GM12878 (cell line): ENCODE measurements around the gene SLC34A1. TPM values are rescaled to one million over a fixed set of nuclear protein-coding genes. Genes with fewer than 3 reads are reported as not detected.
A peak's percentile ranks its signal among the peaks of the same experiment; 100 is the strongest.

Experiments
- BACH1 ChIP-seq: fragments of 450-650 bp; IDR thresholded peaks from 2 replicates; pipeline ENCODE4 v1.6.1; 2017; ENCODE audit warnings: mild to moderate bottlenecking, borderline replicate concordance
- EP300 ChIP-seq, 2 experiments: fragments of 150-350 bp in 1 of 2; IDR thresholded peaks; 2 replicates each; pipeline ENCODE4 v1.6.1; 2011 to 2012; ENCODE audit warnings: low read depth in 2 of 2, low read length in 2 of 2, borderline replicate concordance in 1 of 2, improper control_type of control experiment in 1 of 2, inconsistent platforms in 1 of 2; ENCODE audit not compliant: control insufficient read depth in 1 of 2
- FOXK2 ChIP-seq: fragments of 450-650 bp; IDR thresholded peaks from 2 replicates; pipeline ENCODE4 v1.6.1; 2017; ENCODE audit warnings: mild to moderate bottlenecking, moderate library complexity
- HCFC1 ChIP-seq: fragments of 150-350 bp; IDR thresholded peaks from 2 replicates; pipeline ENCODE4 v1.6.1; 2014; ENCODE audit warnings: low read length
- HDGF ChIP-seq: fragments of 450-650 bp; IDR thresholded peaks from 2 replicates; pipeline ENCODE4 v1.6.1; 2016; ENCODE audit warnings: antibody characterized with exemption
- IKZF1 ChIP-seq: fragments of 450-650 bp; conservative IDR thresholded peaks from 2 replicates; pipeline ENCODE4 v1.6.1; 2017; ENCODE audit warnings: antibody characterized with exemption, mild to moderate bottlenecking
- IRF4 ChIP-seq: IDR thresholded peaks from 2 replicates; pipeline ENCODE4 v1.6.1; 2011; ENCODE audit warnings: low read depth, low read length
- LARP7 ChIP-seq: fragments of 450-650 bp; IDR thresholded peaks from 2 replicates; pipeline ENCODE4 v1.6.1; 2017; ENCODE audit warnings: mild to moderate bottlenecking
- MYC ChIP-seq: IDR thresholded peaks from 2 replicates; pipeline ENCODE4 v1.6.1; 2011; ENCODE audit warnings: mild to moderate bottlenecking, low read length, moderate library complexity, inconsistent platforms; ENCODE audit not compliant: insufficient read depth, insufficient replicate concordance, insufficient read length, severe bottlenecking
- NFIC ChIP-seq: IDR thresholded peaks from 2 replicates; pipeline ENCODE4 v1.6.1; 2012; ENCODE audit warnings: low read depth, mild to moderate bottlenecking, inconsistent platforms, low read length, moderate library complexity
- NRF1 ChIP-seq: conservative IDR thresholded peaks from 2 replicates; pipeline ENCODE4 v1.6.1; 2011; ENCODE audit warnings: mild to moderate bottlenecking, low read depth, low read length, improper control_type of control experiment
- POLR2AphosphoS2 ChIP-seq: IDR thresholded peaks from 2 replicates; pipeline ENCODE4 v1.6.1; 2011; ENCODE audit warnings: low read depth, mild to moderate bottlenecking, low read length, improper control_type of control experiment, moderate library complexity
- RAD51 ChIP-seq: fragments of 450-650 bp; IDR thresholded peaks from 2 replicates; pipeline ENCODE4 v1.6.1; 2016; ENCODE audit warnings: moderate library complexity, mild to moderate bottlenecking, inconsistent platforms
- RBBP5 ChIP-seq: fragments of 200-600 bp; sonication (generic); conservative IDR thresholded peaks from 2 replicates; pipeline ENCODE4 v1.6.1; 2016
- RFX5 ChIP-seq: IDR thresholded peaks from 2 replicates; pipeline ENCODE4 v1.6.1; 2011; ENCODE audit warnings: low read depth, low read length, improper control_type of control experiment
- SMARCA5 ChIP-seq: fragments of 450-650 bp; IDR thresholded peaks from 2 replicates; pipeline ENCODE4 v1.6.1; 2017; ENCODE audit warnings: mild to moderate bottlenecking
- STAT1 ChIP-seq: fragments of 450-650 bp; conservative IDR thresholded peaks from 2 replicates; pipeline ENCODE4 v1.6.1; 2014; ENCODE audit warnings: antibody characterized with exemption, mild to moderate bottlenecking
- TCF7 ChIP-seq: IDR thresholded peaks from 2 replicates; pipeline ENCODE4 v1.6.1; 2014; ENCODE audit warnings: antibody characterized with exemption, borderline replicate concordance
- ZNF217 ChIP-seq: fragments of 450-650 bp; IDR thresholded peaks from 2 replicates; pipeline ENCODE4 v1.6.1; 2017; ENCODE audit warnings: antibody characterized with exemption, mild to moderate bottlenecking
- polyA plus RNA-seq, 11 experiments: library from polyadenylated mRNA; depleted of rRNA in 4 of 11; unstranded in 6 of 11; stranded (reverse) in 5 of 11; fragments of >200 nt; fragmentation: Nextera tagmentation in 4 of 11; fragmentation: Illumina TruSeq in 1 of 11; extraction: Ambion mirVana in 4 of 11; extraction: Trizol in 1 of 11; gene quantifications; 1 replicate in 1 of 11; 2 replicates in 10 of 11; pipeline versions ENCODE4 v1.2.1 to v1.2.3, GENCODE V29; 2011 to 2016; ENCODE audit warnings: inconsistent platforms in 2 of 11, missing spikeins in 2 of 11, low read depth in 1 of 11
- total RNA-seq, 4 experiments: library from RNA; depleted of rRNA in 3 of 4; stranded (reverse); fragments of >200 nt in 3 of 4; fragmentation: Illumina TruSeq in 1 of 4; extraction: Trizol in 1 of 4; gene quantifications; 2 replicates each; pipeline versions ENCODE4 v1.2.1 to v1.2.3, GENCODE V29; 2013 to 2021
- TF ChIP-seq, protein P1 (sequence below): fragments of 450-650 bp; IDR thresholded peaks from 2 replicates; pipeline ENCODE4 v1.6.1; 2016; ENCODE audit warnings: mild to moderate bottlenecking, moderate library complexity, borderline replicate concordance
- TF ChIP-seq, protein P2 (sequence below): fragments of 450-650 bp; IDR thresholded peaks from 2 replicates; pipeline ENCODE4 v1.6.1; 2017; ENCODE audit warnings: low read depth, mild to moderate bottlenecking, moderate library complexity
- TF ChIP-seq, protein P3 (sequence below): fragments of 450-650 bp; IDR thresholded peaks from 2 replicates; pipeline ENCODE4 v1.6.1; 2016; ENCODE audit warnings: mild to moderate bottlenecking
- TF ChIP-seq, protein P4 (sequence below): IDR thresholded peaks from 2 replicates; pipeline ENCODE4 v1.6.1; 2012; ENCODE audit warnings: low read length, inconsistent platforms

Gene SLC34A1
- total and polyA plus RNA-seq, 10 of the 15 experiments (the other 5 are each of a cell fraction or from before 2014, with no cell fraction given): 0.03 to 0.14 (median 0.09) TPM; not detected in 2

DNA sequence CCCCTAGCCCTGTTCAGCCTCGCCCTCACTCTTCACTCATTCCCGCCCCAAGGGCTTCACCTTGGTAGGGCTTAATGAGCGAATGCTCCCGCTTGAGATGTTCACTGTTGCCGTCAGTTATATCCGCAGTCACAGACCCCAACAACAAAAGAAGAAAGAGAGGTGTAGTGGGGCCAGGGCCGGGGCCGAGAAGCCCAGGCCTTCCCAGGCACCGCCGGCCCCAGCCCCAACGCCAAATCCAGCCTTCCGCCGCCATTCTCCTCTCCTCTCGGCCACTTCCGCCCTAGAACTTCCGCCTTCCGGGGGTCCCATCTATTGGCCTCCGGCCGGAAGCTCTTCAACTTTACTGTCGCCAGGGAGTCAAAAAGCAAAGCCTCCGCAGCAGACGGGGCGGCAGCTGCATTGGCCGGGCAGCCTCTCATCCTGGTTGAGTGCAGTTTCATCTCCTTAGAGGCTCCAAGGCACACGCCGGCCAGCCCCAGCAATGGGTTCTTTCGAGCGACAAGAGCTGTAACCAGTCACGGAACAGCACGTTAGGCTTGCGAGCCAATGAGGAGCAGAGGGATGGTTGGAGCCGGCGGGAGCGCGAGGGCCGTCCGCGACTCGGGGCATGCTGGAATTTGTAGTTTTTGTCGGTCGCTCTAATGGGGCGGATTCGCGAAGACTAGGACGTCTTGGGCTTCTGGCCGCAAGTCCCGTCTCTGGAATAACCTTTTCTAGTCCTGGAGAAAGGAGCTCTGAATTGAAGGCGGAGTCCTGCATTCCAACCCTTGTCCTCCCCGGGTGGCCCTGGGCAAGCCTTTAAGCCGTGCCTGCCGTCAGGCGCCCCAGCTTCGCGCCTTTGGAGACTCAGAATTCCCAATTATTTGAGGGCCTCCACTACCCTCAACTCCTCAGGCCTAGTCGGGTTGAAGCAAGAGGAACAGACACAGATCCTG is 32.6 kb upstream of the SLC34A1 start, which contains the start of gene LMAN2 (continued):
- TF ChIP-seq BACH1: peak; percentile 71
- no peak for TF ChIP-seq HDGF
- TF ChIP-seq NFIC: no peak
- peak; percentile 88 for TF ChIP-seq LARP7
- TF ChIP-seq IKZF1: peak; percentile 95
- TF ChIP-seq HCFC1: peak; percentile 90
- no peak for TF ChIP-seq NRF1
- TF ChIP-seq RFX5: no peak
- peak; percentile 52 for TF ChIP-seq SMARCA5
- no peak for TF ChIP-seq TCF7
- TF ChIP-seq ZNF217: no peak
- no peak for TF ChIP-seq EP300 (IDR thresholded peaks at IDR 0.05; ENCODE audit: borderline replicate concordance in 1 of 2, control insufficient read depth in 1 of 2, low read depth in 2 of 2, low read length in 2 of 2)
- peak; percentile 56 for TF ChIP-seq FOXK2
- no peak for TF ChIP-seq RAD51
- TF ChIP-seq POLR2AphosphoS2: peak; percentile 57
- TF ChIP-seq MYC: peak; percentile 58
- TF ChIP-seq, protein P1, sequence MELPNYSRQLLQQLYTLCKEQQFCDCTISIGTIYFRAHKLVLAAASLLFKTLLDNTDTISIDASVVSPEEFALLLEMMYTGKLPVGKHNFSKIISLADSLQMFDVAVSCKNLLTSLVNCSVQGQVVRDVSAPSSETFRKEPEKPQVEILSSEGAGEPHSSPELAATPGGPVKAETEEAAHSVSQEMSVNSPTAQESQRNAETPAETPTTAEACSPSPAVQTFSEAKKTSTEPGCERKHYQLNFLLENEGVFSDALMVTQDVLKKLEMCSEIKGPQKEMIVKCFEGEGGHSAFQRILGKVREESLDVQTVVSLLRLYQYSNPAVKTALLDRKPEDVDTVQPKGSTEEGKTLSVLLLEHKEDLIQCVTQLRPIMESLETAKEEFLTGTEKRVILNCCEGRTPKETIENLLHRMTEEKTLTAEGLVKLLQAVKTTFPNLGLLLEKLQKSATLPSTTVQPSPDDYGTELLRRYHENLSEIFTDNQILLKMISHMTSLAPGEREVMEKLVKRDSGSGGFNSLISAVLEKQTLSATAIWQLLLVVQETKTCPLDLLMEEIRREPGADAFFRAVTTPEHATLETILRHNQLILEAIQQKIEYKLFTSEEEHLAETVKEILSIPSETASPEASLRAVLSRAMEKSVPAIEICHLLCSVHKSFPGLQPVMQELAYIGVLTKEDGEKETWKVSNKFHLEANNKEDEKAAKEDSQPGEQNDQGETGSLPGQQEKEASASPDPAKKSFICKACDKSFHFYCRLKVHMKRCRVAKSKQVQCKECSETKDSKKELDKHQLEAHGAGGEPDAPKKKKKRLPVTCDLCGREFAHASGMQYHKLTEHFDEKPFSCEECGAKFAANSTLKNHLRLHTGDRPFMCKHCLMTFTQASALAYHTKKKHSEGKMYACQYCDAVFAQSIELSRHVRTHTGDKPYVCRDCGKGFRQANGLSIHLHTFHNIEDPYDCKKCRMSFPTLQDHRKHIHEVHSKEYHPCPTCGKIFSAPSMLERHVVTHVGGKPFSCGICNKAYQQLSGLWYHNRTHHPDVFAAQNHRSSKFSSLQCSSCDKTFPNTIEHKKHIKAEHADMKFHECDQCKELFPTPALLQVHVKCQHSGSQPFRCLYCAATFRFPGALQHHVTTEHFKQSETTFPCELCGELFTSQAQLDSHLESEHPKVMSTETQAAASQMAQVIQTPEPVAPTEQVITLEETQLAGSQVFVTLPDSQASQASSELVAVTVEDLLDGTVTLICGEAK: peak; percentile 99
- no peak for TF ChIP-seq IRF4
- TF ChIP-seq, protein P2, sequence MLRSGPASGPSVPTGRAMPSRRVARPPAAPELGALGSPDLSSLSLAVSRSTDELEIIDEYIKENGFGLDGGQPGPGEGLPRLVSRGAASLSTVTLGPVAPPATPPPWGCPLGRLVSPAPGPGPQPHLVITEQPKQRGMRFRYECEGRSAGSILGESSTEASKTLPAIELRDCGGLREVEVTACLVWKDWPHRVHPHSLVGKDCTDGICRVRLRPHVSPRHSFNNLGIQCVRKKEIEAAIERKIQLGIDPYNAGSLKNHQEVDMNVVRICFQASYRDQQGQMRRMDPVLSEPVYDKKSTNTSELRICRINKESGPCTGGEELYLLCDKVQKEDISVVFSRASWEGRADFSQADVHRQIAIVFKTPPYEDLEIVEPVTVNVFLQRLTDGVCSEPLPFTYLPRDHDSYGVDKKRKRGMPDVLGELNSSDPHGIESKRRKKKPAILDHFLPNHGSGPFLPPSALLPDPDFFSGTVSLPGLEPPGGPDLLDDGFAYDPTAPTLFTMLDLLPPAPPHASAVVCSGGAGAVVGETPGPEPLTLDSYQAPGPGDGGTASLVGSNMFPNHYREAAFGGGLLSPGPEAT: peak; percentile 100
- TF ChIP-seq, protein P3, sequence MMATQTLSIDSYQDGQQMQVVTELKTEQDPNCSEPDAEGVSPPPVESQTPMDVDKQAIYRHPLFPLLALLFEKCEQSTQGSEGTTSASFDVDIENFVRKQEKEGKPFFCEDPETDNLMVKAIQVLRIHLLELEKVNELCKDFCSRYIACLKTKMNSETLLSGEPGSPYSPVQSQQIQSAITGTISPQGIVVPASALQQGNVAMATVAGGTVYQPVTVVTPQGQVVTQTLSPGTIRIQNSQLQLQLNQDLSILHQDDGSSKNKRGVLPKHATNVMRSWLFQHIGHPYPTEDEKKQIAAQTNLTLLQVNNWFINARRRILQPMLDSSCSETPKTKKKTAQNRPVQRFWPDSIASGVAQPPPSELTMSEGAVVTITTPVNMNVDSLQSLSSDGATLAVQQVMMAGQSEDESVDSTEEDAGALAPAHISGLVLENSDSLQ: peak; percentile 99
- TF ChIP-seq RBBP5: 0 out of 2 replicates have a peak, but pooled peaks have one; percentile 78
- TF ChIP-seq STAT1: 0 out of 2 replicates have a peak, but pooled peaks have one; percentile 78
- TF ChIP-seq, protein P4, sequence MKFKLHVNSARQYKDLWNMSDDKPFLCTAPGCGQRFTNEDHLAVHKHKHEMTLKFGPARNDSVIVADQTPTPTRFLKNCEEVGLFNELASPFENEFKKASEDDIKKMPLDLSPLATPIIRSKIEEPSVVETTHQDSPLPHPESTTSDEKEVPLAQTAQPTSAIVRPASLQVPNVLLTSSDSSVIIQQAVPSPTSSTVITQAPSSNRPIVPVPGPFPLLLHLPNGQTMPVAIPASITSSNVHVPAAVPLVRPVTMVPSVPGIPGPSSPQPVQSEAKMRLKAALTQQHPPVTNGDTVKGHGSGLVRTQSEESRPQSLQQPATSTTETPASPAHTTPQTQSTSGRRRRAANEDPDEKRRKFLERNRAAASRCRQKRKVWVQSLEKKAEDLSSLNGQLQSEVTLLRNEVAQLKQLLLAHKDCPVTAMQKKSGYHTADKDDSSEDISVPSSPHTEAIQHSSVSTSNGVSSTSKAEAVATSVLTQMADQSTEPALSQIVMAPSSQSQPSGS: no peak
